SK-N-SH (cell line): ENCODE results near the gene PPP1R37. TPM values are rescaled to one million over a fixed set of nuclear protein-coding genes. Genes with fewer than 3 reads are reported as not detected.
A peak's percentile ranks its signal among the peaks of the same experiment; 100 is the strongest.

Source experiments
- CTCF ChIA-PET: fragments of 300-600, 350-600 bp; formaldehyde crosslinking; extraction: SDS; loops from one replicate; lab custom pipeline; 2021; lab: Yijun Ruan, JAX
- POLR2A ChIA-PET: fragments of 350-600 bp; sonication (Branson Sonifier 250); formaldehyde crosslinking; extraction: SDS; loops from one replicate; lab custom pipeline; 2020; ENCODE audit warnings: antibody characterized with exemption, inconsistent platforms; lab: Yijun Ruan, JAX
- DNase-seq: peaks from one replicate; pipeline ENCODE4 v3.0.0; 2012
- H2AFZ ChIP-seq: fragments of 200-600 bp; sonication (generic); 2 replicates; pipeline ENCODE4 v1.8.1; 2016; ENCODE audit warnings: antibody characterized with exemption, mild to moderate bottlenecking, low read depth
- H3F3A ChIP-seq: fragments of 200-600 bp; sonication (generic); replicated peaks from 2 replicates; pipeline ENCODE3; 2016; ENCODE audit warnings: antibody characterized with exemption, mild to moderate bottlenecking; ENCODE audit not compliant: insufficient read depth
- H3K27ac ChIP-seq, 2 experiments: fragments of 200-500 bp in 1 of 2; fragments of 200-600 bp in 1 of 2; sonication (Bioruptor generic) in 1 of 2; sonication (generic), shearing (Covaris generic) in 1 of 2; 2 replicates each; pipeline versions ENCODE4 v1.5.1 to v1.6.1; 2014 to 2016; ENCODE audit warnings: low read depth in 2 of 2, inconsistent platforms in 1 of 2, low read length in 1 of 2, mild to moderate bottlenecking in 1 of 2, mixed read lengths in 1 of 2
- H3K27me3 ChIP-seq: fragments of 200-600 bp; sonication (generic), shearing (Covaris generic); 2 replicates; pipeline ENCODE4 v1.6.1; 2016; ENCODE audit warnings: mixed run types; ENCODE audit not compliant: insufficient read depth
- H3K36me3 ChIP-seq, 2 experiments: fragments of 200-500 bp in 1 of 2; fragments of 200-600 bp in 1 of 2; sonication (Bioruptor generic) in 1 of 2; sonication (generic) in 1 of 2; replicated peaks in 1 of 2; 2 replicates each; pipeline versions ENCODE3 to v1.5.1; 2014 to 2016; ENCODE audit warnings: low read length in 1 of 2, mild to moderate bottlenecking in 1 of 2; ENCODE audit not compliant: insufficient read depth in 2 of 2, control insufficient read depth in 1 of 2
- H3K4me1 ChIP-seq, 2 experiments: fragments of 200-500 bp in 1 of 2; fragments of 200-600 bp in 1 of 2; sonication (Bioruptor generic) in 1 of 2; sonication (generic), shearing (Covaris generic) in 1 of 2; 2 replicates each; pipeline versions ENCODE4 v1.5.1 to v1.6.1; 2014 to 2016; ENCODE audit warnings: low read depth in 1 of 2, low read length in 1 of 2, mixed run types in 1 of 2; ENCODE audit not compliant: insufficient read depth in 2 of 2, control insufficient read depth in 1 of 2
- H3K4me2 ChIP-seq: fragments of 200-600 bp; sonication (generic), shearing (Covaris generic); 2 replicates; pipeline ENCODE4 v1.6.1; 2017; ENCODE audit warnings: mixed run types
- H3K4me3 ChIP-seq, 2 experiments: fragments of 200-500 bp in 1 of 2; fragments of 200-600 bp in 1 of 2; sonication (Bioruptor generic) in 1 of 2; sonication (generic), shearing (Covaris generic) in 1 of 2; 2 replicates each; pipeline versions ENCODE4 v1.5.1 to v1.8.1; 2014 to 2016; ENCODE audit warnings: low read depth in 2 of 2, inconsistent platforms in 1 of 2, low read length in 1 of 2, mild to moderate bottlenecking in 1 of 2, mixed read lengths in 1 of 2, moderate library complexity in 1 of 2
- H3K79me2 ChIP-seq: fragments of 200-600 bp; sonication (generic); 2 replicates; pipeline ENCODE4 v1.8.1; 2017; ENCODE audit warnings: mild to moderate bottlenecking; ENCODE audit not compliant: insufficient read depth
- H3K9ac ChIP-seq: fragments of 200-600 bp; sonication (generic); 2 replicates; pipeline ENCODE4 v1.6.1; 2017; ENCODE audit warnings: mixed run types
- H3K9me2 ChIP-seq: fragments of 200-600 bp; sonication (generic); 2 replicates; pipeline ENCODE4 v1.6.1; 2017; ENCODE audit warnings: mixed run types
- H3K9me3 ChIP-seq: fragments of 200-600 bp; sonication (generic); 2 replicates; pipeline ENCODE4 v1.6.1; 2017; ENCODE audit warnings: mixed run types, mild to moderate bottlenecking, moderate library complexity
- H4K20me1 ChIP-seq: fragments of 200-600 bp; sonication (generic); 2 replicates; pipeline ENCODE4 v1.6.1; 2017; ENCODE audit warnings: mild to moderate bottlenecking, mixed run types; ENCODE audit not compliant: insufficient read depth
- CHD2 ChIP-seq: fragments of 150-350 bp; IDR thresholded peaks from 2 replicates; pipeline ENCODE4 v1.6.1; 2018; ENCODE audit warnings: low read length; ENCODE audit not compliant: partially characterized antibody
- EZH2phosphoT487 ChIP-seq: fragments of 200-600 bp; sonication (generic); IDR thresholded peaks from 2 replicates; pipeline ENCODE4 v1.6.1; 2017; ENCODE audit warnings: low read depth, mixed run types, mild to moderate bottlenecking, antibody characterized with exemption, moderate library complexity, borderline replicate concordance
- MEF2A ChIP-seq: IDR thresholded peaks from 2 replicates; pipeline ENCODE4 v1.4.0; 2012; ENCODE audit warnings: low read depth, borderline replicate concordance
- POLR2AphosphoS5 ChIP-seq: IDR thresholded peaks from 2 replicates; pipeline ENCODE4 v1.6.1; 2012; ENCODE audit warnings: low read depth, low read length
- RCOR1 ChIP-seq: fragments of 150-350 bp; IDR thresholded peaks from 2 replicates; pipeline ENCODE4 v1.6.1; 2017; ENCODE audit warnings: antibody characterized with exemption, low read length
- RFX5 ChIP-seq: IDR thresholded peaks from 2 replicates; pipeline ENCODE4 v1.6.1; 2012; ENCODE audit warnings: mild to moderate bottlenecking, improper control_type of control experiment, low read length
- WGBS: methylation state at CpG from one replicate; pipeline ENCODE4 v1.1.6; 2017; ENCODE audit warnings: low lambda C conversion rate; 5-methylcytosine and 5-hydroxymethylcytosine counted together
- polyA plus RNA-seq, 3 experiments: library from polyadenylated mRNA; depleted of rRNA; stranded (reverse); fragments of >200 nt; gene quantifications; 2 replicates each; pipeline ENCODE4 v1.2.3, GENCODE V29; 2012
- TF ChIP-seq, protein P1 (sequence below): IDR thresholded peaks from 2 replicates; pipeline ENCODE4 v1.4.0; 2012; ENCODE audit warnings: low read depth
- TF ChIP-seq, protein P2 (sequence below): fragments of 150-350 bp; IDR thresholded peaks from 2 replicates; pipeline ENCODE4 v1.6.1; 2017; ENCODE audit warnings: antibody characterized with exemption, low read length, low read depth, borderline replicate concordance
- TF ChIP-seq, protein P3 (sequence below): fragments of 200-600 bp; sonication (generic); IDR thresholded peaks from 2 replicates; pipeline ENCODE4 v1.6.1; 2017; ENCODE audit warnings: antibody characterized with exemption, mild to moderate bottlenecking, moderate library complexity

Gene PPP1R37
- polyA plus RNA-seq, 1 of the 3 experiments (the other 2 are of a cell fraction): 24.4 TPM

DNA sequence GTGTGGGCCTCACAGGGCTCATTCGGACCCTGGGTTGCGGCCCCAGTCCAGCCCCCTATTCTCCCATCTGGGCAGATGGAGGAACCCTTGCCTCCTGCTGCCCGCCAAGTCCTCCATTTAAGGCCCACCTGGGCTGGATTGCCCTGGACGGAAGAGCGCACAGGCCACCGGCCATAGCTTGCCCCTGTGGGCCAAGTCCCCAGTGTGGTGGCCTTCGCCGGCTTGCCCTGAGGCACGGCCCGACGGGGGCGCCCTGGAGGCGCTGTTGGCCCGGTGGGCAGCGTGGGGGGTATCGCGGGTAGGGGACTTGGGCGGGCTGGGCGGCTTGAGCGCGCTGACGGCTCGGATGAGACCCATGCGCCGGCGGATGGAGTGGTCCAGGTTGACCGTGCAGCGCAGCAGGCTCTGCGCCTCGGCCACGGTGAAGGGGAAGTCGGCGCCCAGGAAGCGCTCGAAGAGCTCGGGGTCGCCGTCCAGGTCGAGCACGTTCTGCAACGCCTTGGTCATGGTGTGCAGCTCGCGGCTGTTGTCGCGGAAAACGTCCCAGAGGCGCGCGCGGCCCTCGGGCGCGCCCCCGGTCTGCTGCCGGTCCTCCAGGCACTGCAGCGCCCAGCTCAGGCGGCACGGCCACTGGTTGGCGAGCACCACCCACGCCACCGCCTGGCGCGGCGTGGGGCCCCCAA, 59.0 kb downstream of the PPP1R37 start:
- Histone ChIP-seq H3K36me3 (peaks cover 0 to 2% of the 10 kb centered on the region in 2 experiments), H3K79me2 (no peaks in the 10 kb centered on the region), H3K4me1 (peaks cover 0 to 17% of the 10 kb centered on the region in 2 experiments; a peak in 1 of 4 replicates), H4K20me1 (no peaks in the 10 kb centered on the region), H3K27me3 (no peaks in the 10 kb centered on the region; the same call in 1 of the 2 replicates), H3K4me2 (peak overlapping the region; percentile 37; the same call in 1 of the 2 replicates), H3K27ac (no peak overlapping the region), H2AFZ (no peak overlapping the region), H3K9ac (no peak overlapping the region), H3K9me2 (no peaks in the 10 kb centered on the region), H3K9me3 (no peaks in the 10 kb centered on the region), H3K4me3 (peak overlapping the region in 1 of 2 experiments; percentile 13; a peak in 1 of 4 replicates), H3F3A (no peaks in the 10 kb centered on the region)
- POLR2A ChIA-PET: no interaction called here
- no peak for DNase-seq
- CTCF ChIA-PET: interaction anchor here (0.9 to 4.1 kb wide), 11 partner anchors 10 to 187 kb away, joined by 3 to 21 read pairs (median 5); no protein-coding TSS in a partner anchor
- WGBS: 43% methylated on average over 12 of the region's 64 CpGs
- no peak for TF ChIP-seq RFX5
- TF ChIP-seq MEF2A: no peak
- TF ChIP-seq, protein P1, sequence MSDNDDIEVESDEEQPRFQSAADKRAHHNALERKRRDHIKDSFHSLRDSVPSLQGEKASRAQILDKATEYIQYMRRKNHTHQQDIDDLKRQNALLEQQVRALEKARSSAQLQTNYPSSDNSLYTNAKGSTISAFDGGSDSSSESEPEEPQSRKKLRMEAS: no peak
- TF ChIP-seq, protein P2, sequence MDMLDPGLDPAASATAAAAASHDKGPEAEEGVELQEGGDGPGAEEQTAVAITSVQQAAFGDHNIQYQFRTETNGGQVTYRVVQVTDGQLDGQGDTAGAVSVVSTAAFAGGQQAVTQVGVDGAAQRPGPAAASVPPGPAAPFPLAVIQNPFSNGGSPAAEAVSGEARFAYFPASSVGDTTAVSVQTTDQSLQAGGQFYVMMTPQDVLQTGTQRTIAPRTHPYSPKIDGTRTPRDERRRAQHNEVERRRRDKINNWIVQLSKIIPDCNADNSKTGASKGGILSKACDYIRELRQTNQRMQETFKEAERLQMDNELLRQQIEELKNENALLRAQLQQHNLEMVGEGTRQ: no peak
- no peak for TF ChIP-seq CHD2
- TF ChIP-seq RCOR1: no peak

DNA sequence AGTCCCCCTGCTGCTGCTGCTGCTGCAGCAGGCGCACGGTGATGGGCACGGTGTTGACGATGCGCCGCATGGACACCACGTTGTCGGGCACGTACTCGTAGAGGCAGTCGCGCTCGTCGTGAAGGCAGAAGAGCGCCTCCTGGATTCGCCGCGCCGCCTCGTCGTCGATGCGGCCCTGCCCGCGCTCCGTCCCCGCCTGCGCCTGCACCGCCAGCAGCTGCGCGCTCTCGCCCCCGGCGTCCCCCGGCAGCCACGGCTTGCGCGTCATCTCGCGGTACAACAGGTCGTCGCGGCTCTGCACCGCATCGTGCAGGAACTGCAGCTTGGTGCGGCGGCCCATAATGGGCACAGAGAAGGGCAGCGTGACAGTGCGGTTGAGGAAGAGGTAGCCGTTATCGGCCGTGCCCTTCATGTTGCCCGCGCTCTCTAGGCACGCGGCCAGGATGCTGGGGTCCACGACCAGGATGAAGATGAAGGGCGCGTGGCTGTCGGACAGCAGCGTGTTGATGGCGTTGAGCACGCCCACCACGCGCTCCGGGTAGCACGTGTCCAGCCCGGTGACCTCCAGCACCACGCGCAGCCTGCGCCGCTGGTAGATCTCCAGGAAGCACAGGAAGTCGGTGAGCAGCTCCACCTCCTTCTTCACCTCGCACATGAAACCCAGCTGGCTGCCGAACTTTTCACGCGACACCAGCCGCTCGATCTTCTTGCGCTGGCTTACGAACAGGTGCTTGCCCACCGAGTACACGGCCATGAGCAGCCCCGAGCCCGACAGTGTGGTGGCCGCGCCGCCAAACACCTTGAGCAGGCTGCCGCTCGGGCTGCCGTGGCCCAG, 59.7 kb downstream of the PPP1R37 start:
- 40% methylated on average over 72 of the region's 91 CpGs for WGBS
- peak; percentile 25 for TF ChIP-seq CHD2
- TF ChIP-seq EZH2phosphoT487: no peak
- no peak for TF ChIP-seq RCOR1
- TF ChIP-seq, protein P3, sequence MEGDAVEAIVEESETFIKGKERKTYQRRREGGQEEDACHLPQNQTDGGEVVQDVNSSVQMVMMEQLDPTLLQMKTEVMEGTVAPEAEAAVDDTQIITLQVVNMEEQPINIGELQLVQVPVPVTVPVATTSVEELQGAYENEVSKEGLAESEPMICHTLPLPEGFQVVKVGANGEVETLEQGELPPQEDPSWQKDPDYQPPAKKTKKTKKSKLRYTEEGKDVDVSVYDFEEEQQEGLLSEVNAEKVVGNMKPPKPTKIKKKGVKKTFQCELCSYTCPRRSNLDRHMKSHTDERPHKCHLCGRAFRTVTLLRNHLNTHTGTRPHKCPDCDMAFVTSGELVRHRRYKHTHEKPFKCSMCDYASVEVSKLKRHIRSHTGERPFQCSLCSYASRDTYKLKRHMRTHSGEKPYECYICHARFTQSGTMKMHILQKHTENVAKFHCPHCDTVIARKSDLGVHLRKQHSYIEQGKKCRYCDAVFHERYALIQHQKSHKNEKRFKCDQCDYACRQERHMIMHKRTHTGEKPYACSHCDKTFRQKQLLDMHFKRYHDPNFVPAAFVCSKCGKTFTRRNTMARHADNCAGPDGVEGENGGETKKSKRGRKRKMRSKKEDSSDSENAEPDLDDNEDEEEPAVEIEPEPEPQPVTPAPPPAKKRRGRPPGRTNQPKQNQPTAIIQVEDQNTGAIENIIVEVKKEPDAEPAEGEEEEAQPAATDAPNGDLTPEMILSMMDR: peak; percentile 21
- TF ChIP-seq POLR2AphosphoS5: no peak
- H3K9me3 ChIP-seq: no peaks in the 10 kb centered on the region
- no peaks in the 10 kb centered on the region for H3K79me2 ChIP-seq
- no peak overlapping the region for H3K9ac ChIP-seq
- DNase-seq: peak; percentile 80
- H3K36me3 ChIP-seq: no peaks in the 10 kb centered on the region
- H4K20me1 ChIP-seq: no peaks in the 10 kb centered on the region
- no peak overlapping the region for H2AFZ ChIP-seq
- no peaks in the 10 kb centered on the region; the same call in 1 of the 2 replicates for H3K27me3 ChIP-seq
- H3K27ac ChIP-seq: no peak overlapping the region
- H3K4me3 ChIP-seq: peak overlapping the region in 1 of 2 experiments; percentile 13; a peak in 1 of 4 replicates
- peaks cover 0 to 17% of the 10 kb centered on the region in 2 experiments; a peak in 1 of 4 replicates for H3K4me1 ChIP-seq
- ChIA-PET POLR2A (no interaction called here), CTCF (interaction anchor here (0.8 to 4.1 kb wide), 12 partner anchors 9 to 187 kb away, joined by 3 to 21 read pairs (median 4); no protein-coding TSS in a partner anchor)
- no peaks in the 10 kb centered on the region for H3K9me2 ChIP-seq
- H3K4me2 ChIP-seq: peak overlapping the region; percentile 37; the same call in 1 of the 2 replicates
- H3F3A ChIP-seq: no peaks in the 10 kb centered on the region
